HEK293T (cell line): ENCODE measurements around the gene TJP1.

ENCODE experiments used
- BHLHE40 ChIP-seq: fragments of 450-650 bp; IDR thresholded peaks from 2 replicates; pipeline ENCODE4 v1.6.1; 2016; ENCODE audit warnings: mild to moderate bottlenecking, moderate library complexity, borderline replicate concordance
- FOXM1 ChIP-seq: fragments of 450-650 bp; IDR thresholded peaks from 2 replicates; pipeline ENCODE4 v1.6.1; 2017; ENCODE audit warnings: mild to moderate bottlenecking, borderline replicate concordance
- LEF1 ChIP-seq: fragments of 450-650 bp; IDR thresholded peaks from 2 replicates; pipeline ENCODE4 v1.6.1; 2017; ENCODE audit warnings: mild to moderate bottlenecking, borderline replicate concordance
- SP1 ChIP-seq: fragments of 450-650 bp; IDR thresholded peaks from 2 replicates; pipeline ENCODE4 v1.6.1; 2017

DNA sequence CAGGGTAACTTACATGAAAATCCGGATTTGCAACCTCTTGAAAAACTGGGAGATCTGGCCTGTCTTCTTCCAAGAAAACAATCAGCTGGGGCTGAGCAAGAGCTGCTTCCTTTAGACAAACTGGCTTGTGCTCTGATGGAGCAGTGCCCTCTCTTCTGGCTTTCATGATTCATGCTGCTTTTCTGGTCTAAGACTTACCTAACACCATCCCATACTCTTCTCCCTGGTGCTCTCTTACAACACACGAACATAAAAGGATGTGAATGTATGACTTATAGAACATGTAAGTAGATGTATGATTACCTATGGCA, 9.9 kb downstream of the TJP1 start:
- TF ChIP-seq SP1 (no peak), FOXM1 (no peak), LEF1 (no peak), BHLHE40 (no peak)
